ENCODE measurements around the gene ZCWPW1.
"Not testable (repeated sequence)": the region's sequence is repeated elsewhere in the genome, so short reads cannot be mapped to it uniquely, and the experiment has no call there.

The ZCWPW1 gene

GRCh38 chr7:100400656-100401055, 27.8 kb downstream of the ZCWPW1 start:
- no peak for DNase-seq (ENCODE audit: low read depth)

DNA sequence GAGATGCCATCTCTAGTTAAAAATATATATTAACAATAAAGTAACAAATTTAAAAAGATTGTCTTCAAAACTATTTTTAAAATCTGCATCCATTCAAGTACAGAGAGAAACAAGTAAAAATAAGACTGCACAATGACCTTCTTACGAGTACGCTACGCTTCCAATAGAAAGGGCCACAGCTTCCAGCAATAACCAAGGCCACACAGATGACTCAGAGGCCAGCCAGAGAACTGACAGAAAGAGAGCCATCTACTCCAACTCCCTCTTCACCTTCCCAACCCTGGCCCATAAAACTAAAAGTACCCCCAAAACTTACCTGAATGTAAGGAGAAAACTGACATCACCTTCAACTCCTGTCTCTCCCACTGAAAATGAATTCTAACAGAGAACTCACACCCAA, 28.5 kb downstream of the ZCWPW1 start:
- DNase-seq (ENCODE audit: low read depth): no peak

- DNase-seq (ENCODE audit: low read depth): no peak
These were observed 30.3 kb downstream of the ZCWPW1 start for GRCh38 chr7:100398239-100398638.

- no peak for DNase-seq (ENCODE audit: low read depth)
These were observed 31.0 kb downstream of the ZCWPW1 start for GRCh38 chr7:100397315-100398081.

- DNase-seq (ENCODE audit: low read depth): no peak
These were observed 32.0 kb downstream of the ZCWPW1 start for GRCh38 chr7:100396421-100396982.

DNA sequence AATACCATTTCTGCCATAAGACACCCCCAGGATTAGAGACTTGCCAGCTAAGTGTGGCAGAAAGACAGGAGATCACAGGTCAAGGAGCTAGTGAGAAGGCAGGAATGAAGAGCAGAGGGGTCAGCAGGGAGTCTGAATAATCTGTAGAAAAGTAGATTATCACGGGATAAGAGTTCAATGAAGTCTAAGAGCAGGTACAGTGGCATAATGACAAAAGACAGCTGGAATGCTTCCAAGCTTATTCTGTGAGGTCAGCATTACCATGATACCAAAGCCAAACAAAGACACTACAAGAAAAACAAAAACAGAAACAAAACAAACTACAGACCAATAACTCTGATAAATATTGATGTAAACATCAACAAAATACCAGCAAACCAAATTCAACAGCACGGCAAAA, 34.4 kb downstream of the ZCWPW1 start:
- DNase-seq (ENCODE audit: low read depth): no peak

- no peak for DNase-seq (ENCODE audit: low read depth)
These were observed 35.1 kb downstream of the ZCWPW1 start for GRCh38 chr7:100393233-100393905.

DNA sequence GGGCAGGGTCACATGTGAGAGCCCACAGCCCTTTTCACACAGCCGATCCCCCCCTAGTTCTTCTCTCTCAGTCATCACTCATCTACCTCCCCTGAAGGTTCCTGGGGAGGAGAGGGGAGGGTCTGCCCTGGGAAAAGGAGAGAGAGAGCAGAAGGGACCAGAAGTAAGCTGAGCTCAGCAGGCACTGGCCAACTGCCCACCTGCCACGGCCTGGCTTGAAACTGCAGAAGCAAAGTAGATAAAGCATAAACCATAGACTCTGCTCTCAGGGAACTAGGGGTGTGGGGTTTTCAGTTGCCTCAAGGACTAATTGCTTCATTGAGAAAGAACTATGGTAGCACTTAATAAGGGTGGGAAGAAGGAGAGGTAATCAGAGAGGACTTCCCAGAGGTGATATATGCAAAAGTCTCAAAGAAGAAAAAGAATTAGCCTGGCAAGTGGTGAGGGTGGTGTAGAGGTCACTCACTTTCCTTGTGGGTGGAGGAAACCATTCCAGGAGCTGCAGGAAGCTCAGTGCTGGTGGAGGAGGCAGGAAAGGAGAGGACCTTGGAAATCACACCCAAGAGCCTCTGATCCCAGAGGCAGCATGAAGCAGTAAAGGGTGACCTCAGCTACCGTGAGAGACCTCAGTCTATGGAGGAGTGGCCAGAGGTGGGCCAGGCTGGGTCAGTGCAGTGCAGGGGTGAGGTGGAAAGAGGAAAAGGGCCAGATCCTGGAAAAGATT, 38.1 kb downstream of the ZCWPW1 start:
- DNase-seq (ENCODE audit: low read depth): no peak

GRCh38 chr7:100389437-100390088, 38.9 kb downstream of the ZCWPW1 start:
- DNase-seq (ENCODE audit: low read depth): no peak

GRCh38 chr7:100387695-100388094, 40.8 kb downstream of the ZCWPW1 start:
- no peak for DNase-seq (ENCODE audit: low read depth)

DNA sequence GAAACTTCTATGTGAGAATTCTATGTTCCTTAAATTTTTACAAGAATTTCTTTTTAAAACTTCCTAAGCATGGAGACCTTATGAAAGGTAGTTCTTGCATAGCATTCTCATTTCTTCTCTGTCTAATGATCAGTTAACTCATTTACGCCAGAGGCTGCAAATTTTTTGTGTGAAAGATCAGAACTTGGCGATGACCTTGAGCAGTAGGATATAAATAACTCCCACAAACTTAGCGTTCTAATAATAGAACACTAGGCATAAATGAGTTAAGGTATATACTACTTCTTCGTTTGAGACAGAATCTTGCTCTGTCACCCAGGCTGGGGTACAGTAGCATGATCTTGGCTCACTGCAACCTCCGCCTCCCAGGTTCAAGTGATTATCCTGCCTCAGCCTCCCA, 41.6 kb downstream of the ZCWPW1 start:
- DNase-seq (ENCODE audit: low read depth): no peak

- no peak for DNase-seq (ENCODE audit: low read depth)
These were observed 43.7 kb downstream of the ZCWPW1 start for GRCh38 chr7:100384628-100385294.

DNA sequence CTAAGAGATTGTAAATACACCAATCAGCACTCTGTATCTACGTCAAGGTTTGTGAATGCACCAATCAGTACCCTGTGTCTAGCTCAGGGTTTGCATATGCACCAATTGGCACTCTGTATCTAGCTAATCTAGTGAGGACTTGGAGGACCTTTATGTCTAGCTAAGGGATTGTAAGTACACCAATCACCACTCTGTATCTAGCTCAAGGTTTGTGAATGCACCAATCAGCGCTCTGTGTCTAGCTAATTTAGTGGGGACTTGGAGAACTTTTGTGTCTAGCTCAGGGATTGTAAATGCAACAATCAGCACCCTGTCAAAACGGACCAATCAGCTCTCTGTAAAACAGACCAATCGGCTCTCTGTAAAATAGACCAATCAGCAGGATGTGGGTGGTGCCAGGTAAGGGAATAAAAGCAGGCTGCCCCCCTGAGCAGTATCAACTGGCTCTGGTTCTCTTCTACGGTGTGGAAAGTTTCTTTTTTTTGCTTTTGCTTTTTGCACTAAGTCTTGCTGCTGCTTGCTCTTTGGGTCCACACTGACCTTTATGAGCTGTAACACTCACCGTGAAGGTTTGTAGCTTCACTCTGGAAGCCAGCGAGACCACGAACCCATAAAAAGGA, 46.2 kb downstream of the ZCWPW1 start:
- DNase-seq (ENCODE audit: low read depth): not testable (repeated sequence)

GRCh38 chr7:100381531-100382233, 46.8 kb downstream of the ZCWPW1 start:
- not testable (repeated sequence) for DNase-seq (ENCODE audit: low read depth)

DNA sequence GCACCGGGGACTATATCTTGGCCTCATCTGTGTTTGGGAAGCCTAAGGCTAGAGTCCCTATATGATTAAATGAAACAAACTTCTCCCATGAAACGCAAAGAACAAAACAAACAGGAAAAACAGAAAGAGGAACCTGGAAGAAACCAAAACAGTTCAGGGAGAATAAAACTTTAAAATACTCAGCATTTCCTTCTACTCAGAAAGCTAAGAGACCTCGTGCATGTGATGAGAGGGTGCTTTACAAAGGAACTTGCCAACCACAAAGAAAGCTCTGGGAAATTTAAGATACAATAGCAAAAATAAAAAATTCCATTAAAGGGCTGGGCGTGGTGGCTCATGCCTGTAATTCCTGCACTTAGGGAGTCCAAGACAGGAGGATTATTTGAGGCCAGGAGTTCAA, 48.3 kb downstream of the ZCWPW1 start:
- no peak for DNase-seq (ENCODE audit: low read depth)

DNA sequence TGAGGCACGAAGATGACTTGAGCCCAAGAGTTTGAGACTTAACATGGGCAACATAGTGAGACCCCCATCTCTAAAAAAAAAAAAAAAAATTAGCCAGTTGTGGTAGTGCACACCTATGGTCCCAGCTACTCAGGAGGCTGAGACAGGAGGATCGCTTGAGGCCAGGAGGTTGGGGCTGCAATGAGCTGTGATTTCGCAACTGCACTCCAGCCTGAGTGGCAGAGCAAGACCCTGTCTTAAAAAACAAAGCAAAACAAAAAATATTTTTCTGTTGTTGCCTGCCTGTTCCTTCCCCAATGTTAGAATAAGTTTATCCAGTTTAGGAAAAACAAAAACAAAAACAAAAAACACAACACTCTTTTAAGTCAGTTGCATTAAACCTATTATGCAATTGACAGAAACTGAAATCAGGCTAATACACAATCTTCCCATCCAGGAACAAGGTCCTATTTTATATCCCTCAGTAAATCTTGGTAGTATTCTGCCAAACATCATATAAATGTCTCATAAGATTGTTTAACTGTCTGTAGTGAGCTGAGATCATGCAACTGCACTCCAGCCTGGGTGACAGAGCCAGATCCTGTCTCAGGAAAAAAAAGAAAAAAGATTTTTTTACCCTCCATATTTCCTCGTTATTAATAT, 50.3 kb downstream of the ZCWPW1 start:
- no peak for DNase-seq (ENCODE audit: low read depth)

DNA sequence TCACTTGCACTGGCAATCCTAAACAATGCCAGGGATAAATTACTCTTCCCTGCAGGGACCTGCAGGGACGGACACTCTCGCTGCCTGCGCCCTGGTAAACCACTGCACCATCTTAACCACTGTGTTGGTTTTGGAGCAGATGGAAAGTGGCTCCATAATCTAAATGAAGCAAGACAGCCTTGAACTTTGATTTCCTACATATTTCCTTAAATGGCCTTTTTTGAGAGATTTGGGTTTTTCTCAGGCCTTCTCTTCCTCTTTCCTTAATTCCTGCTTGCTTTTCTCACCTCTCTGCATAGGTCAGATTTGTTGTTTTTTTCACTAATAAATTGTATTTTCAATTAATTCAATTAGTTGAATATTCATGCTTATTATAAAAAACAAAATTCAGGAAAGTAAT, 52.4 kb downstream of the ZCWPW1 start:
- DNase-seq (ENCODE audit: low read depth): no peak

- no peak for DNase-seq (ENCODE audit: low read depth)
These were observed 53.9 kb downstream of the ZCWPW1 start for GRCh38 chr7:100374601-100375000.

DNA sequence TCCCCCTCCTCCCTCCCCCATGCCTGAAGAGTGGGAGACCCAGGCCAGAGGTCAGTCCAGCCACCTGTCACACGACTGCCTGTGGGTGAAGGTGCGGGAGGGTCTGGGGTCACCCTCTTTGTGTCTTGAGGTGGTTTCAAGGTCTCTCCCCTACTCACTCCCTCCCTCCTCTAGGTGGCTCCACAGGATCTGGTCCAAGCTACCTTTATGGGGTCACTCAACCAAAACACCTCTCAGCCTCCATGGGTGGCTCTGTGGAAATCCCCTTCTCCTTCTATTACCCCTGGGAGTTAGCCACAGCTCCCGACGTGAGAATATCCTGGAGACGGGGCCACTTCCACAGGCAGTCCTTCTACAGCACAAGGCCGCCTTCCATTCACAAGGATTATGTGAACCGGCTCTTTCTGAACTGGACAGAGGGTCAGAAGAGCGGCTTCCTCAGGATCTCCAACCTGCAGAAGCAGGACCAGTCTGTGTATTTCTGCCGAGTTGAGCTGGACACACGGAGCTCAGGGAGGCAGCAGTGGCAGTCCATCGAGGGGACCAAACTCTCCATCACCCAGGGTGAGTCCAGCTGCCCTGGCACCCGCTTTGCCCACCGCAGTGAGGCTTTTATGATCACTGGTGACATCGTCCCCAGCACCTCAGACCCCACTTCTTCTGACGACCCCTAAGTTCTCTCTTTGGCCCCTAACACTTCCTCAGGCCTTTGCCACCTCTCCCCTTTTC, 54.5 kb downstream of the ZCWPW1 start:
- not testable (repeated sequence) for DNase-seq (ENCODE audit: low read depth)
